ENCODE data around the gene PIGO.

The PIGO gene
- 29.6 to 52.4 (median 39.9) reads per million in 9 experiments for total RNA-seq

DNA sequence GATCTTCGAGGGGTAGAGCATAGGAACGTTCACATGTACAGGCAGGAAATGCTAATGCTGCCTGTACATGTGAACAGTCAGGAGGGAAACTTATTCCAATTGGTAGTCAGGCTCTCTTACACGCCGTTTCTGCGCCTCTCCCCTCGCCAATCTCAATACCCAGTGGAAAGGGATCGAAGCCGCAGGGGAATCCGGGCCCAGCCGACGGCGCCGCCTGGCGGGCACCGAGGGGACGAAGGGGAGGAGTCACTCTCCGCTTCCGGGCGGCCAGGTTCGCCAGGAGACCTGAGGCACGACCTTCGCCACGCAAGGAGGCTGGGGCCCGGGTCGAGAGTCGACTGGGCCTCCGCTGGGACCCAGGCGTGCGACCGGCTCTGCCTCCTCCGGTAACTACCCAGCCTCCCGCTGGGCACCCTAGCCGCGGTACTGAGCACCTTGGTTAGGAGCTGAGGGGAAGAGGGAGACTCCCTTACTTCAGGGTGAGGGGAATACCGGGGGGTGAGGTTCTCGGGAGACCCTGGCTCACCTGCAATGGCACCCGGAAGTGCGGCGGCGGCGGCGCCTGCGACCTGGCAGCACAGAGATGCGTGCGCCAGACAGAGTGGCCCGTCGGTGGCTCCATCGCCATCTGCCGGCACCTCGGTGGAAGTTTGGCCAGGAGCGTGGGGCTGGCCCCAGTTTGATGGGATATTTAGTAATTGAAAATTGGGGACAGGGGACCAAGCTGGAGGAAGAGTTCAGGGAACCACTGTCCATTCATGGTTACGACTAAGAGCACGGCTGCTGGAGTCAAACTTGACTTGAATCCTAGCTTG is at the start of gene PIGO:
Gene PIGO (minus strand): TSS at position 557 of the 815 bp plus-strand sequence. CDS start 1,026 bp downstream, outside the sequence.
- Mint-ChIP-seq H3K9me3 (no peaks in the 10 kb centered on the region), H3K27me3 (no peaks in the 10 kb centered on the region), H3K36me3 (ENCODE audit: insufficient read depth) (peaks cover 38% of the 10 kb centered on the region), H3K27ac (peak within 1 kb of the TSS; percentile 93 to 97), H3K4me3 (peak within 1 kb of the TSS; percentile 84), H3K4me1 (ENCODE audit: low read depth in 2 of 2) (peaks cover 23 to 28% of the 10 kb centered on the region in 2 donors)
- peak; percentile 86 to 87 (median 86) for DNase-seq
- ATAC-seq (replicated peaks) = peak; percentile 91

DNA sequence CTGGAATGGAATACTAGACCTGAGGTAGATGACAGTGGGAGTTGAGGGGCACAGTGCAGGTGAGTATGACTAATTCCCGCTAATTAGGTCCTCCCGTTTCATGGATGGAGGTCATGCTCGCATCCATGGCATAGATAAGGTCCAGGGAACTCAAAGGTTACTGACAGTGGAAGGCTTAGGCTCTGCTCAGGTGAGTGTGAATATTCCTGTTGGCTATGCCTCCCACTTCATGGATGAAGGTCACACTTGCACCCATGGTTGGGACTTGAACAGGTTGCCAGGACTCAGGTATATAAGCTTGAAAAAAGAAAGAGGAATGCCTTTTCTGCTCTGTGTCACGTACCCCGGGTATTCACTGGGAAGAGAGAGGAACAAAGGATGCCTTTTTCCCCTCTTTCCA is 45.6 kb upstream of the PIGO start:
- H3K27ac Mint-ChIP-seq = no peak overlapping the region
- peaks cover 3% of the 10 kb centered on the region for H3K36me3 Mint-ChIP-seq (ENCODE audit: insufficient read depth)
- no peak overlapping the region for H3K4me3 Mint-ChIP-seq
- peaks cover 0 to 7% of the 10 kb centered on the region in 2 donors for H3K9me3 Mint-ChIP-seq
- no peak for DNase-seq
- no peaks in the 10 kb centered on the region for H3K4me1 Mint-ChIP-seq (ENCODE audit: low read depth in 2 of 2)
- no peak for ATAC-seq (replicated peaks)
- peaks cover 0 to 11% of the 10 kb centered on the region in 2 donors for H3K27me3 Mint-ChIP-seq

DNA sequence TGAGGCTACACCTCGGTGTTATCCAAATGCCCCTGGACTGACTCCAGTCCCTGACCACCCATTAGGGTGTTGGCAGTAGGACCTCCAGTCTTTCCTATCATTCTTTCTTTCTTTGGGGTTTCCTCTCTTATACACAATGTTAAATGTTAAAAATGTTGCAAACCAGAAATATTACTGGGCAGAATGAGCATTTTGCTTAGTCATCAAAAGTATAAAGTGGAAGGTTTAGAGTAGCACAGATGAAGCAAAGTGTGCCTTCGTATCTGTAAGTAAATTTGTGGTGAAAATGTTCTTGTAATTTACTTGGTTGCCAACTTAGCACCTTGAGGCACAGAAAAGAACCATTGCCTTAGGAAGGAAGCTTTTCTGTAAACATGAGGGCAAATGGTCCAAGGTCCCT is 43.7 kb upstream of the PIGO start:
- DNase-seq = no peak
- Mint-ChIP-seq H3K27ac (no peak overlapping the region), H3K27me3 (peaks cover 0 to 14% of the 10 kb centered on the region in 2 donors)

DNA sequence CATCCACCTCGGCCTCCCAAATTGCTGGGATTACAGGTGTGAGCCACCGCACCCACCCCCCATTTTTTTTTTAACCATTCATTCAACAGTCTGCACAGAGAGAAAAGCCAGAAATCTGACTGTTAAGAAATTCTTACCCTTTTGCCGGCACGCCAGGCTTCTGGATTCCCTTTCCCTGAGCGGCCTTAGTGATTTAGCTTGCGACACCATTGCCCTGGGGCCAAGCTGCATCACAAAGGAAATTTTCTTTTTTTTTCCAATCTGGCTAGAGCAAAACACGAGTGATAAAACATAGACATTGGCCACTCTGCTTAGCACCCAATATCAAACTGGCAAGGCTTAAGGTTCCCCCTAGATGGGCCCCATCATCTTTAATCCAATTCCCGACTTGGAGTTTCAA is 40.5 kb upstream of the PIGO start:
- Mint-ChIP-seq H3K9me3 (peaks cover 0 to 7% of the 10 kb centered on the region in 2 donors), H3K4me1 (ENCODE audit: low read depth in 2 of 2) (no peaks in the 10 kb centered on the region), H3K36me3 (ENCODE audit: insufficient read depth) (peaks cover 3% of the 10 kb centered on the region), H3K27me3 (peaks cover 0 to 22% of the 10 kb centered on the region in 2 donors), H3K27ac (no peak overlapping the region), H3K4me3 (no peak overlapping the region)
- no peak for DNase-seq
- no peak for ATAC-seq (replicated peaks)

More for the DNA sequence above, 43.7 kb upstream of the PIGO start:
- Mint-ChIP-seq H3K9me3 (peaks cover 0 to 7% of the 10 kb centered on the region in 2 donors), H3K4me1 (ENCODE audit: low read depth in 2 of 2) (no peaks in the 10 kb centered on the region), H3K36me3 (ENCODE audit: insufficient read depth) (peaks cover 3% of the 10 kb centered on the region), H3K4me3 (no peak overlapping the region)
- no peak for ATAC-seq (replicated peaks)

DNA sequence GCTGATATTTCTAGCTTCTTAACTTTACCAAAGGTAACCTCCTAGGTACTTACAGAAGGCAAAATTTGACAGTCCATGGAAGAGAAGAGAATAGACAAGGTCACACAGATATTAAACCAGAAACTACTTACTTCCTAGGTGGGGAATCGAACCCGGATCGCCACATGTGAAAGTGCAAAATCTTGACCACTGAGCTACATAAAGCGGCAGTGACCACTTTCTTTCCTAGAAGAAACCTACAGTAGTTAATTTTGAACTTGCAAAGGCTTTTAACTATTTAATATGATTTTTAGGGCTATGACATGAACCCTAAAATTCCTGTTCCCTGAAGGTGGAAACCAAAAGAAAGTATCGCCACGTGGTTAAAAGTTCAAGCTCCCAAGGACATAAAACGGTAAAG is 39.6 kb upstream of the PIGO start:
- Mint-ChIP-seq H3K27me3 (peaks cover 0 to 22% of the 10 kb centered on the region in 2 donors), H3K36me3 (ENCODE audit: insufficient read depth) (peaks cover 3% of the 10 kb centered on the region), H3K4me3 (no peak overlapping the region), H3K27ac (no peak overlapping the region), H3K9me3 (peaks cover 0 to 5% of the 10 kb centered on the region in 2 donors), H3K4me1 (ENCODE audit: low read depth in 2 of 2) (no peaks in the 10 kb centered on the region)
- no peak for ATAC-seq (replicated peaks)
- DNase-seq = no peak

DNA sequence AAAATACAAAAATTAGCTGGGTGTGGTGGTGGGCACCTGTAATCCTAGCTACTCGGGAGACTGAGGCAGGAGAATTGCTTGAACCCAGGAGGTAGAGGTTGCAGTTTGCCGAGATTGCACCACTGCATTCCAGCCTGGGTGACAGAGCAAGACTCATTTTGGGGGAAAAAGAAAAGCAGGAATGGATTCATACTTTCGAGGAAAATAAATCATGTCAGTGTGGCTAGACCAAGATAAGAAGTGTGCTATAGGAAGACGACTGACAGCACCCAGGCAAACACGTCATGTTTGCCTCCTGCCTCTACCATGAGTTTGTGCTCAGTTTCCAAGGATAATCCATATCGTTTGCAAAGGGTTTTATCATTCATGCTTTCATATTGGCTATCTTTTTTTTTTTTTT is 38.5 kb upstream of the PIGO start:
- DNase-seq (no peak), ATAC-seq (replicated peaks) (no peak)
- Mint-ChIP-seq H3K36me3 (ENCODE audit: insufficient read depth) (no peaks in the 10 kb centered on the region), H3K9me3 (no peaks in the 10 kb centered on the region), H3K27ac (no peak overlapping the region), H3K4me1 (ENCODE audit: low read depth in 2 of 2) (no peaks in the 10 kb centered on the region), H3K27me3 (peaks cover 0 to 22% of the 10 kb centered on the region in 2 donors), H3K4me3 (no peak overlapping the region)

DNA sequence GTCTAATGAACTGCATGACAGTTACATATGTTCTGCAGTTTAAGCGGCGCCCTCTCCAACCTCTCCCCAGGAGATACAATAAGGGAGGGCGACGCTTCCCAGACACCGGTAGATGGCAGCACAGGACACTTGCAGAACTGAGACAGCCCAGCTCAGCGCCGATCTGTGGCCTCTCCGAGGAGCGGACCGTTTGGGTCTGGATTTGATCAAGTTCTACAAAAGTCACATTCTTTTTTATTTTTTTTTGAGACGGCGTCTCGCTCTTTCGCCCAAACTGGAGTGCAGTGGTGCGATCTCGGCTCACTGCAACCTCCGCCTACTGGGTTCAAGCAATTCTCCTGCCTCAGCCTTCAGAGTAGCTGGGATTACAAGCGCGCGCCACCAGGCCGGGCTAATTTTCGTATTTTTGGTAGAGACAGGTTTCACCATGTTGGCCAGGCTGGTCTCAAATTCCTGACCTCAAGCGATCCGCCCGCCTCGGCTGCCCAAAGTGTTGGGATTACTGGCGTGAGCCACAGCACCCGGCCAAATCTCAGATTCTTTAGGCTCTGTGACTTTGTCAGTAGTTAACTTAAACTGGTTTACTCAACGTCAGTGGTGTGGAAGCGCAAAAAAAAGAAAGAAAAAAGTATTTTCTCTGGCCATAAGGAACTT is 20.6 kb upstream of the PIGO start:
- H3K36me3 Mint-ChIP-seq (ENCODE audit: insufficient read depth) = peaks cover 29% of the 10 kb centered on the region

DNA sequence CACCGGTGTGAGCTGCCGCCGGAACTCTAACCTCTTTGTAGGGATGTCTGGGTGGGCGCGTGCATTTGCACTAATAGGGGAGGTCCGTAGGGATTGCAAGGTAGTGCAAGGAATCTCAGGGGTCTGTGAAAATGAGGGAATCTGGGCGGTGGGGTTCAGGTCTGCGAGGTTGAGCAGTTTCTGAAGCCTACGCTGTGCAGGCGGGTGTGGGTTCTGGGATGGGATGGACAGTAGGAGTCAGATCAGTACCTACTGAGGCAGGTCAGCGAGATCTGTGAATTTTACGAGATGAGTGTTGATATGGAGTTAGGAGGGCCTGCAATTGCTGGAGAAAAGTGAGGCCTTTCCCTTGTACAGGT is 20.1 kb upstream of the PIGO start:
- H3K9me3 Mint-ChIP-seq = no peaks in the 10 kb centered on the region
- peak overlapping the region; percentile 85 to 98 for H3K4me3 Mint-ChIP-seq
- H3K4me1 Mint-ChIP-seq (ENCODE audit: low read depth in 2 of 2) = peaks cover 37 to 44% of the 10 kb centered on the region in 2 donors
- peaks cover 0 to 9% of the 10 kb centered on the region in 2 donors for H3K27me3 Mint-ChIP-seq
- peaks cover 29% of the 10 kb centered on the region for H3K36me3 Mint-ChIP-seq (ENCODE audit: insufficient read depth)
- no peak for DNase-seq
- H3K27ac Mint-ChIP-seq = peak overlapping the region; percentile 94 to 98
- ATAC-seq (replicated peaks) = no peak

More for the DNA sequence above, 20.6 kb upstream of the PIGO start:
- no peaks in the 10 kb centered on the region for H3K9me3 Mint-ChIP-seq
- H3K4me3 Mint-ChIP-seq = peak overlapping the region; percentile 85 to 98
- peak overlapping the region; percentile 94 to 98 for H3K27ac Mint-ChIP-seq
- H3K4me1 Mint-ChIP-seq (ENCODE audit: low read depth in 2 of 2) = peaks cover 34 to 39% of the 10 kb centered on the region in 2 donors
- DNase-seq = peak; percentile 88 to 93 (median 91)
- H3K27me3 Mint-ChIP-seq = peaks cover 0 to 10% of the 10 kb centered on the region in 2 donors
- peak; percentile 62 for ATAC-seq (replicated peaks)

DNA sequence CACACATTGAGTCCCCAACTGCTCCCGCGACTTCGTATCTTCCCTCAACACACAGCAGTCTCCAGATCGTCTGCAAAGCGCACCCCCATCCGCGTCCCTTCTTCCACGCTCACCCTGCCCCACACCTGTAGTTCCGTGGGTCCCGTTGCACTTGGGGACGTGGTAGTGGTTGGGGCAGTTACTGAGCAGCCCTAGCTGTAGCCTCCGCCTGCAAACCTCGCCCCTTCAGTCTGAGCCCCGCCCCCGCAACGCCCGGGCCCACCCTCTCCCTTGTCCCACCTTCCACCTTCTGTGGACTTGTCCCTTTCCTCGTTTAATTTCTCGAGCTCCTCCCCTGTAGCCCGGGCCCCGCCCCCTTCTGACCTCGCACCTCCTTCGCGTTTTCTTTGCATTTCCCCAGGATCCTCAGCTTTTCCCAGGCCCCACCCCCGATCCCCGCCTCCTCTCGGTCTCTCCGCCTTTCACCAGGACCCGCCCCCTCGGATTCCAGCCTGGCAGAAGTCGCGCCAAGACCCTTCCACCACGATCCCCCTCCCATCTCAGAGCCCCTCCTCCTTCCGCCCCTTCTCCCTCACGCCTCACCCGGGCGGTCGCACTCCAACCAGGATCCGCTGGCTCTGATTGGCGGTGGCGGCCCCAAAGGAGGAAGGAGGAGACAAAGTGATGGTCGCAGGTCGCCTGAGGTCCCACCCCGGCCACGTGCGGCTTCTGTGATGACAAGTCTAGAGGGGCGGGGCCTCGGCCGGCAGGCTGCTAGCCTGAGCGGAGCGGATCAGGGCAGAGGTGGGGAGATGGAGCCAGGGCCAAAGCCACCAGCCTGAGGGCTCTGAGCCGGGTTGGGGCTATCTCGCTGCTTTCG is 19.5 kb upstream of the PIGO start, which contains the start of gene ATOSB:
Gene ATOSB (minus strand): TSS at position 183 of the 859 bp plus-strand sequence. CDS start 7,588 bp downstream, outside the sequence.
- peaks cover 40 to 50% of the 10 kb centered on the region in 2 donors for H3K4me1 Mint-ChIP-seq (ENCODE audit: low read depth in 2 of 2)
- DNase-seq = peak; percentile 91 to 95 (median 93)
- ATAC-seq (replicated peaks) = peak; percentile 66
- H3K27me3 Mint-ChIP-seq = peaks cover 0 to 3% of the 10 kb centered on the region in 2 donors
- H3K36me3 Mint-ChIP-seq (ENCODE audit: insufficient read depth) = peaks cover 29% of the 10 kb centered on the region
- no peaks in the 10 kb centered on the region for H3K9me3 Mint-ChIP-seq
- H3K4me3 Mint-ChIP-seq = peak within 1 kb of the TSS; percentile 85 to 98
- H3K27ac Mint-ChIP-seq = peak within 1 kb of the TSS; percentile 94 to 98

DNA sequence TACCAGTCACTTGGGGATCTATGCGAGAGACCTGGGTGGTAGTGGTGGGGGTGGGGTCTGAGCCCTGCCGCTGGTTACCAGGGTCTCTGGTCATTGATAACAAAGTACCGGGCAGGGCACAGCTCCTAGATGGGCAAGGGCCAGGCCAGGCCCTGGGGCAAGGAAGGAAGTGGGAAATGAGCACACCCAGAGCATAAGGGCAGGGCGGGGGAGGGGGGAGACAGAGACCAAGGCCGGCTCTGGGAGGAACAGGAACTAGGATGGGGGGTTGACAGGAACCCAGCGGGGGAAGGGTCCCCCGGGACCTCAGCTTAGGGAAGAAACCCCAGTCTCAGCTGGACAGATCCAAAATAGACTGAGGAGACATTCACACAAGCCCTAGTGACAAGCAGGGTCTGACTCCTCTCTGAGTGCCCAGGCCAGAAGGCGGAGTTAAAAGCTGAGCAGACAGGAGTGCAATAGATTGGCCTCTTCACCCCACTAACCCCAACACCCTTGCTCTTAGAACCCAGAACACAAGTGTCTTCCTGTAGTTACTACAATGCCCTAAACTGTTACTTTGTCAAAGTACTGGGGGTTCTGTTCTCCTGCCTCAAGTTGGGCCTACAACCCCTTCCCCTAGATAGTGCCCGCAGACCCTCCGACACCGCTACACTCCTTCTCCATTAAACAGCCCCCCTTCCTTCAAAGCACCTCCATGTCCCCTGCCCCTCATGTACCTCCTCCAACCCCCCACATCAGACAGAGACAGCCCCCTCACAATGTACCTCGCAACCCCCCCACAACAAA is 18.6 kb upstream of the PIGO start:
- peaks cover 29% of the 10 kb centered on the region for H3K36me3 Mint-ChIP-seq (ENCODE audit: insufficient read depth)
- peak overlapping the region; percentile 94 to 98 for H3K27ac Mint-ChIP-seq
- peak; percentile 47 to 53 (median 48) for DNase-seq
- H3K4me3 Mint-ChIP-seq = peak overlapping the region; percentile 85 to 98
- H3K27me3 Mint-ChIP-seq = no peaks in the 10 kb centered on the region
- H3K9me3 Mint-ChIP-seq = no peaks in the 10 kb centered on the region
- ATAC-seq (replicated peaks) = no peak
- peaks cover 48 to 53% of the 10 kb centered on the region in 2 donors for H3K4me1 Mint-ChIP-seq (ENCODE audit: low read depth in 2 of 2)

DNA sequence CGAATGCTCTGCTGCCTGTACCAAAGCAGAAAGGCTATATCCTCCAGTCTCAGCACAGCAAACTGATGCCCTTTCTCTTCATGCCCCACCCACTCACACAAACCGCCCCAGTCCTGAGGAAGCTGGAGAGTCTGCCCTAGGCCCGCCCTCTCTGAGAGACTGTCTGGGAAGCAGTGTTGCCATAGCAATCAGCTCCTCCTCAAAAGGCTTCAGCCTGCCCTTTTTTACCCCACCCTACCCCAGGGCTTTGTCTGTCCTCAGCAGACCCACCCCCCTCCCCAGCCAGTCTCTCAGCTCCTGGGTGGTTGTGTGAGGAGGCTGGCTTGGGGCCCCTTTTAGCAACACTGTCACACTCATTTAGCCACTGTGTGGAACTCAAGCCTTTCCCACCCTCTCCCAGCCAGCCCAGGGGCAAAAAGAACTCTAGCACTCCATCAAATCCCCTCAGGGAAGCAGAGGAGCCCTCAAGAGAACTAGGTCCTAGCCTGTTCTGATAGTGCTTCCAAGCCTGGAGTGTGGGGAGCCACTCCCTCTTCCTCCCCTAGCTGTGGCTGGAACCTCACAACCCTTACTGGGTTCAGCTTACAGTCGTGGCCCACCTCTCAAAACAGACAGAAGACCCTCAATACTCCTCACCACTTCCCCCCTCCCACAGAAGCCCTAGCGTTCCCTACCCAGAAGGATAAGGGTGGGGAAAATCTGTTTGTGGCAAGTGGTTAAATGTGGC is 17.9 kb upstream of the PIGO start:
- Mint-ChIP-seq H3K27me3 (no peaks in the 10 kb centered on the region), H3K36me3 (ENCODE audit: insufficient read depth) (peaks cover 29% of the 10 kb centered on the region), H3K4me3 (peak overlapping the region; percentile 85 to 98), H3K9me3 (no peaks in the 10 kb centered on the region), H3K4me1 (ENCODE audit: low read depth in 2 of 2) (peaks cover 52 to 53% of the 10 kb centered on the region in 2 donors), H3K27ac (peak overlapping the region; percentile 94 to 98)
- ATAC-seq (replicated peaks) = peak; percentile 16
- DNase-seq = peak; percentile 47 to 65 (median 65)
